NT2/D1 (cell line): ENCODE results near the gene UBASH3B.

Experiments used
- SUZ12 ChIP-seq: IDR thresholded peaks from 2 replicates; pipeline ENCODE4 v1.6.1; 2011; ENCODE audit not compliant: insufficient read length, insufficient read depth; ENCODE audit errors: extremely low read depth
- YY1 ChIP-seq: IDR thresholded peaks from 2 replicates; pipeline ENCODE4 v1.6.1; 2011; ENCODE audit not compliant: insufficient read length, insufficient read depth
- ZNF274 ChIP-seq: IDR thresholded peaks from 2 replicates; pipeline ENCODE4 v1.6.1; 2011; ENCODE audit warnings: mild to moderate bottlenecking, low read depth, low read length

DNA sequence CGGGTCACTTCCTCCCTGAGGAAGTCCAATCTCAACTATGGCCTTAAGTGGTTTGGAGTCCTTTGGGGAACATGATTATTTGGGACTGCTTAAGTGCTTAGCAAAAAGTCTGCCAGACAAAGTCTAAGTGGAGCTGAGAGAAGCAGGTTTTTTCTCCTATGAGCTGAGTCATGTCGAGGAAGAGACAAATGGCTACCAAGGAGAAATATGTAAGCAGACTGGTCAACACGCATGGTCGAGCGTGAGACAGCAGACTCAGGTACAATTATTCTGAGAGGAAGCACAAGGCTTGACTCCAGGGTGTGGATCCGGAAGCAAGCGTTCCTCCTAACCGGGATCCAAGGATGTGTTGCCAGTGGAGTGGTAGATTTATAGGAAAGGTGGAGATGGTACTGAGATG, 30.6 kb downstream of the UBASH3B start:
- TF ChIP-seq SUZ12 (no peak), YY1 (no peak), ZNF274 (no peak)
